ENCODE measurements around the gene TMEM41A. TPM values are rescaled to one million over a fixed set of nuclear protein-coding genes. Genes with fewer than 3 reads are reported as not detected.

Gene TMEM41A
- 16.9 and 18.3 TPM in 2 replicates for total RNA-seq (2014; rRNA removed; shearing (Covaris generic); ENCODE audit: low replicate concordance)

- peak; percentile 94 for DNase-seq
- Histone ChIP-seq H3K27me3 (no peaks in the 10 kb centered on the region), H3K9me3 (no peaks in the 10 kb centered on the region), H3K4me3 (peak within 1 kb of the TSS; percentile 81), H3K36me3 (peaks cover 25% of the 10 kb centered on the region)
Measured at GRCh38 chr3:185498503-185499396, at the start of gene TMEM41A. TSS of gene TMEM41A (minus strand) at chr3:185499035. CDS start at chr3:185498961, 74 bp downstream.

- no peaks in the 10 kb centered on the region for H3K36me3 ChIP-seq
- no peak overlapping the region for H3K4me3 ChIP-seq
- H3K9me3 ChIP-seq = no peaks in the 10 kb centered on the region
- DNase-seq = no peak
- no peaks in the 10 kb centered on the region for H3K27me3 ChIP-seq
Measured at GRCh38 chr3:185540695-185541094, 41.9 kb upstream of the TMEM41A start.

GRCh38 chr3:185539934-185540333 is 41.1 kb upstream of the TMEM41A start:
- DNase-seq = no peak
- Histone ChIP-seq H3K36me3 (no peaks in the 10 kb centered on the region), H3K27me3 (no peaks in the 10 kb centered on the region), H3K4me3 (no peak overlapping the region), H3K9me3 (no peaks in the 10 kb centered on the region)

- H3K9me3 ChIP-seq = no peaks in the 10 kb centered on the region
- peak; percentile 92 for DNase-seq
- no peaks in the 10 kb centered on the region for H3K27me3 ChIP-seq
- no peak overlapping the region for H3K4me3 ChIP-seq
- H3K36me3 ChIP-seq = no peaks in the 10 kb centered on the region
Measured at GRCh38 chr3:185537369-185537970, 38.6 kb upstream of the TMEM41A start.

- Histone ChIP-seq H3K4me3 (no peak overlapping the region), H3K9me3 (no peaks in the 10 kb centered on the region), H3K27me3 (0 out of 2 replicates have a peak, but pooled peaks cover 2% of the 10 kb centered on the region), H3K36me3 (no peaks in the 10 kb centered on the region)
- no peak for DNase-seq
Measured at GRCh38 chr3:185534511-185534910, 35.7 kb upstream of the TMEM41A start.

- H3K9me3 ChIP-seq = no peaks in the 10 kb centered on the region
- no peak overlapping the region for H3K4me3 ChIP-seq
- no peaks in the 10 kb centered on the region for H3K36me3 ChIP-seq
- DNase-seq = no peak
- 0 out of 2 replicates have a peak, but pooled peaks cover 2% of the 10 kb centered on the region for H3K27me3 ChIP-seq
Measured at GRCh38 chr3:185532901-185533300, 34.1 kb upstream of the TMEM41A start.

- Histone ChIP-seq H3K27me3 (0 out of 2 replicates have a peak, but pooled peaks cover 2% of the 10 kb centered on the region), H3K4me3 (no peak overlapping the region), H3K36me3 (no peaks in the 10 kb centered on the region), H3K9me3 (no peaks in the 10 kb centered on the region)
- DNase-seq = no peak
Measured at GRCh38 chr3:185530856-185531255, 32.0 kb upstream of the TMEM41A start.

- Histone ChIP-seq H3K9me3 (no peaks in the 10 kb centered on the region), H3K27me3 (0 out of 2 replicates have a peak, but pooled peaks cover 2% of the 10 kb centered on the region), H3K4me3 (no peak overlapping the region), H3K36me3 (no peaks in the 10 kb centered on the region)
- DNase-seq = no peak
Measured at GRCh38 chr3:185528532-185528931, 29.7 kb upstream of the TMEM41A start.

GRCh38 chr3:185527364-185527763 is 28.5 kb upstream of the TMEM41A start:
- Histone ChIP-seq H3K27me3 (0 out of 2 replicates have a peak, but pooled peaks cover 2% of the 10 kb centered on the region), H3K4me3 (no peak overlapping the region), H3K36me3 (no peaks in the 10 kb centered on the region), H3K9me3 (no peaks in the 10 kb centered on the region)
- peak; percentile 28 for DNase-seq

GRCh38 chr3:185526349-185526951 is 27.6 kb upstream of the TMEM41A start:
- H3K4me3 ChIP-seq = no peak overlapping the region

GRCh38 chr3:185521349-185522138 is 22.7 kb upstream of the TMEM41A start:
- H3K9me3 ChIP-seq = no peaks in the 10 kb centered on the region
- H3K4me3 ChIP-seq = no peak overlapping the region
- DNase-seq = no peak
- H3K36me3 ChIP-seq = no peaks in the 10 kb centered on the region
- H3K27me3 ChIP-seq = peaks cover 5% of the 10 kb centered on the region; the same call in 1 of the 2 replicates

More at GRCh38 chr3:185526349-185526951, 27.6 kb upstream of the TMEM41A start:
- H3K27me3 ChIP-seq = 0 out of 2 replicates have a peak, but pooled peaks cover 2% of the 10 kb centered on the region
- H3K9me3 ChIP-seq = no peaks in the 10 kb centered on the region
- DNase-seq = no peak
- no peaks in the 10 kb centered on the region for H3K36me3 ChIP-seq

GRCh38 chr3:185519021-185519420 is 20.2 kb upstream of the TMEM41A start:
- Histone ChIP-seq H3K27me3 (peaks cover 5% of the 10 kb centered on the region; the same call in 1 of the 2 replicates), H3K4me3 (no peak overlapping the region), H3K9me3 (no peaks in the 10 kb centered on the region), H3K36me3 (no peaks in the 10 kb centered on the region)
- DNase-seq = no peak

- Histone ChIP-seq H3K4me3 (no peak overlapping the region), H3K9me3 (no peaks in the 10 kb centered on the region), H3K36me3 (no peaks in the 10 kb centered on the region), H3K27me3 (peaks cover 9% of the 10 kb centered on the region)
- DNase-seq = no peak
Measured at GRCh38 chr3:185517387-185518130, 18.7 kb upstream of the TMEM41A start.

GRCh38 chr3:185511711-185512110 is 12.9 kb upstream of the TMEM41A start:
- no peak for DNase-seq
- H3K36me3 ChIP-seq = no peaks in the 10 kb centered on the region
- H3K27me3 ChIP-seq = peaks cover 4% of the 10 kb centered on the region
- no peak overlapping the region for H3K4me3 ChIP-seq
- H3K9me3 ChIP-seq = no peaks in the 10 kb centered on the region

- H3K9me3 ChIP-seq = no peaks in the 10 kb centered on the region; the same call in 1 of the 2 replicates
Measured at GRCh38 chr3:185508335-185508991, 9.6 kb upstream of the TMEM41A start.

More at GRCh38 chr3:185508335-185508991, 9.6 kb upstream of the TMEM41A start:
- Histone ChIP-seq H3K36me3 (no peaks in the 10 kb centered on the region), H3K27me3 (peaks cover under 1% of the 10 kb centered on the region; the same call in 1 of the 2 replicates), H3K4me3 (no peak overlapping the region)
- DNase-seq = no peak
